ENCODE measurements around the gene CD2AP.

GRCh38 chr6:47525330-47526057 lies 47.9 kb downstream of the CD2AP start:
- TF ChIP-seq, protein P1, sequence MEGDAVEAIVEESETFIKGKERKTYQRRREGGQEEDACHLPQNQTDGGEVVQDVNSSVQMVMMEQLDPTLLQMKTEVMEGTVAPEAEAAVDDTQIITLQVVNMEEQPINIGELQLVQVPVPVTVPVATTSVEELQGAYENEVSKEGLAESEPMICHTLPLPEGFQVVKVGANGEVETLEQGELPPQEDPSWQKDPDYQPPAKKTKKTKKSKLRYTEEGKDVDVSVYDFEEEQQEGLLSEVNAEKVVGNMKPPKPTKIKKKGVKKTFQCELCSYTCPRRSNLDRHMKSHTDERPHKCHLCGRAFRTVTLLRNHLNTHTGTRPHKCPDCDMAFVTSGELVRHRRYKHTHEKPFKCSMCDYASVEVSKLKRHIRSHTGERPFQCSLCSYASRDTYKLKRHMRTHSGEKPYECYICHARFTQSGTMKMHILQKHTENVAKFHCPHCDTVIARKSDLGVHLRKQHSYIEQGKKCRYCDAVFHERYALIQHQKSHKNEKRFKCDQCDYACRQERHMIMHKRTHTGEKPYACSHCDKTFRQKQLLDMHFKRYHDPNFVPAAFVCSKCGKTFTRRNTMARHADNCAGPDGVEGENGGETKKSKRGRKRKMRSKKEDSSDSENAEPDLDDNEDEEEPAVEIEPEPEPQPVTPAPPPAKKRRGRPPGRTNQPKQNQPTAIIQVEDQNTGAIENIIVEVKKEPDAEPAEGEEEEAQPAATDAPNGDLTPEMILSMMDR (conservative IDR thresholded peaks at IDR 0.05; ENCODE audit: low read depth, low read length): no peak
- no peak for TF ChIP-seq EZH2 (IDR thresholded peaks at IDR 0.05; ENCODE audit: borderline replicate concordance, low read depth, low read length, poor library complexity, severe bottlenecking)

Measured in A673 (cell line).